ENCODE data around the gene LMAN1.

Gene LMAN1

GRCh38 chr18:59308248-59308937 lies 50.7 kb downstream of the LMAN1 start (continued):
- TF ChIP-seq AEBP2 (tag by site-specific recombination; IDR thresholded peaks at IDR 0.05; ENCODE audit: borderline replicate concordance): no peak
- no peak for TF ChIP-seq ZNF626 (tag by site-specific recombination; IDR thresholded peaks at IDR 0.05)
- no peak for TF ChIP-seq ZNF221 (tag by site-specific recombination; IDR thresholded peaks at IDR 0.05; ENCODE audit: borderline replicate concordance)
- 0 out of 2 replicates have a peak, but pooled peaks have one; percentile 37 for TF ChIP-seq PBX3 (CRISPR knock-in tag; IDR thresholded peaks at IDR 0.05)
- TF ChIP-seq ZNF501 (tag by site-specific recombination; IDR thresholded peaks at IDR 0.05): peak; percentile 58; the same call in 1 of the 2 replicates
- peak; percentile 33 for TF ChIP-seq PATZ1 (tag by site-specific recombination; IDR thresholded peaks at IDR 0.05)
- no peak for TF ChIP-seq ZNF571 (tag by site-specific recombination; IDR thresholded peaks at IDR 0.05)
- no peak for TF ChIP-seq ZNF426 (tag by site-specific recombination; IDR thresholded peaks at IDR 0.05)
- TF ChIP-seq ZNF692 (tag by site-specific recombination; IDR thresholded peaks at IDR 0.05): peak; percentile 42; the same call in 1 of the 2 replicates
- no peak for TF ChIP-seq PRDM4 (tag by site-specific recombination; IDR thresholded peaks at IDR 0.05)
- peak; percentile 38; the same call in 1 of the 2 replicates for TF ChIP-seq KLF8 (tag by site-specific recombination; IDR thresholded peaks at IDR 0.05)
- no peak for TF ChIP-seq SETDB1 (IDR thresholded peaks at IDR 0.05; ENCODE audit: insufficient read length, low read length)
- TF ChIP-seq ZNF2 (tag by site-specific recombination; IDR thresholded peaks at IDR 0.05): peak; percentile 73
- TF ChIP-seq ZNF654 (tag by site-specific recombination; IDR thresholded peaks at IDR 0.05; ENCODE audit: low read depth): peak; percentile 41
- peak; percentile 37; the same call in 1 of the 2 replicates for TF ChIP-seq ZNF843 (tag by site-specific recombination; IDR thresholded peaks at IDR 0.05)
- no peak for TF ChIP-seq MYNN (tag by site-specific recombination; IDR thresholded peaks at IDR 0.05; ENCODE audit: borderline replicate concordance)
- TF ChIP-seq ZNF335 (tag by site-specific recombination; conservative IDR thresholded peaks at IDR 0.05): peak; percentile 61
- TF ChIP-seq SP3 (tag by site-specific recombination; IDR thresholded peaks at IDR 0.05): 0 out of 2 replicates have a peak, but pooled peaks have one; percentile 19
- no peak for TF ChIP-seq ZNF768 (tag by site-specific recombination; IDR thresholded peaks at IDR 0.05)
- no peak for TF ChIP-seq ZNF26 (tag by site-specific recombination; IDR thresholded peaks at IDR 0.05)
- TF ChIP-seq ZNF239 (tag by site-specific recombination; IDR thresholded peaks at IDR 0.05): no peak
- TF ChIP-seq ZFP37 (tag by site-specific recombination; IDR thresholded peaks at IDR 0.05): peak; percentile 88; the same call in 1 of the 2 replicates
- TF ChIP-seq OSR2 (tag by site-specific recombination; IDR thresholded peaks at IDR 0.05): no peak
- no peak for TF ChIP-seq ZNF785 (tag by site-specific recombination; IDR thresholded peaks at IDR 0.05)
- TF ChIP-seq KLF9 (tag by site-specific recombination; IDR thresholded peaks at IDR 0.05; ENCODE audit: low read depth): no peak
- peak; percentile 56; the same call in 1 of the 2 replicates for TF ChIP-seq KLF7 (tag by site-specific recombination; IDR thresholded peaks at IDR 0.05; ENCODE audit: borderline replicate concordance)
- TF ChIP-seq WT1 (tag by site-specific recombination; IDR thresholded peaks at IDR 0.05): no peak
- TF ChIP-seq REPIN1 (tag by site-specific recombination; IDR thresholded peaks at IDR 0.05; ENCODE audit: low read depth): no peak
- no peak for TF ChIP-seq ZNF132 (tag by site-specific recombination; IDR thresholded peaks at IDR 0.05; ENCODE audit: borderline replicate concordance)
- no peak for TF ChIP-seq ZNF174 (tag by site-specific recombination; IDR thresholded peaks at IDR 0.05)
